ENCODE data around the gene EVA1C.

- no peak for TF ChIP-seq POLR2AphosphoS5 (IDR thresholded peaks at IDR 0.05; ENCODE audit: low read depth, low read length)
- TF ChIP-seq TAF1 (IDR thresholded peaks at IDR 0.05; ENCODE audit: borderline replicate concordance, insufficient read depth, low read length) = no peak
- no peak for TF ChIP-seq SIN3A (IDR thresholded peaks at IDR 0.05; ENCODE audit: borderline replicate concordance, insufficient read depth, low read length)
- no peak for TF ChIP-seq FOXP2 (optimal IDR thresholded peaks at IDR 0.05; ENCODE audit: borderline replicate concordance, extremely low read depth, extremely low read length, insufficient read depth)
- TF ChIP-seq REST (IDR thresholded peaks at IDR 0.05; ENCODE audit: insufficient read depth in 1 of 2, low read depth in 2 of 2, low read length in 2 of 2) = no peak
Observed at GRCh38 chr21:32472890-32473765, 60.6 kb downstream of the EVA1C start.

Measured in PFSK-1 (cell line).